Fibroblast of lung (primary cell): Measurements from ENCODE around the gene MAST1.

ENCODE experiments used
- EZH2 ChIP-seq: IDR thresholded peaks from 2 replicates; pipeline ENCODE4 v1.5.1; 2012; ENCODE audit warnings: low read length, control low read depth, mild to moderate bottlenecking; ENCODE audit errors: missing control alignments
- TF ChIP-seq, protein P1 (sequence below), 2 donors: IDR thresholded peaks in 1 of 2; conservative IDR thresholded peaks in 1 of 2; 1 replicate in 1 of 2; 2 replicates in 1 of 2; pipeline ENCODE4 v1.5.1; 2011 to 2012; ENCODE audit warnings: low read length in 2 of 2, control low read depth in 1 of 2, inconsistent platforms in 1 of 2, low read depth in 1 of 2, mild to moderate bottlenecking in 1 of 2

DNA sequence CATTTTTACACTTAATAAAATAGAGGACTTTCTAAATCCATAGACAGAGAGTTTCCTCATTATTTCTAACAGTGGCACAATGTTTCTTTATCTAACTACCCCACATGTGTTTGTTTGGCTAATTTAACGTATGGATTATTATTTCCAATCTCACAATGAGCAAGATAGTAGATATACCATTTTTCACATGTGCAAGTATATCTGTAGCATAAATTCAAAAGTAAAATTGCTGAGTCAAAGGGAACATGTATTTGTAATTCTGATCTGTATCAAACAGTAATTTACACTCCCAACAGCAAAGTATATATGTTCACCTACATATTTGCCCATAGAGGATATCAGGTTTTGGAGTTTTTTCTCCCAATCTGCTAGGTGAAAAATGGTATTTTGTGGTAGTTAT lies 18.3 kb downstream of the MAST1 start:
- TF ChIP-seq, protein P1, sequence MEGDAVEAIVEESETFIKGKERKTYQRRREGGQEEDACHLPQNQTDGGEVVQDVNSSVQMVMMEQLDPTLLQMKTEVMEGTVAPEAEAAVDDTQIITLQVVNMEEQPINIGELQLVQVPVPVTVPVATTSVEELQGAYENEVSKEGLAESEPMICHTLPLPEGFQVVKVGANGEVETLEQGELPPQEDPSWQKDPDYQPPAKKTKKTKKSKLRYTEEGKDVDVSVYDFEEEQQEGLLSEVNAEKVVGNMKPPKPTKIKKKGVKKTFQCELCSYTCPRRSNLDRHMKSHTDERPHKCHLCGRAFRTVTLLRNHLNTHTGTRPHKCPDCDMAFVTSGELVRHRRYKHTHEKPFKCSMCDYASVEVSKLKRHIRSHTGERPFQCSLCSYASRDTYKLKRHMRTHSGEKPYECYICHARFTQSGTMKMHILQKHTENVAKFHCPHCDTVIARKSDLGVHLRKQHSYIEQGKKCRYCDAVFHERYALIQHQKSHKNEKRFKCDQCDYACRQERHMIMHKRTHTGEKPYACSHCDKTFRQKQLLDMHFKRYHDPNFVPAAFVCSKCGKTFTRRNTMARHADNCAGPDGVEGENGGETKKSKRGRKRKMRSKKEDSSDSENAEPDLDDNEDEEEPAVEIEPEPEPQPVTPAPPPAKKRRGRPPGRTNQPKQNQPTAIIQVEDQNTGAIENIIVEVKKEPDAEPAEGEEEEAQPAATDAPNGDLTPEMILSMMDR (conservative IDR thresholded peaks at IDR 0.05 in 1 of 2, IDR thresholded peaks at IDR 0.05 in 1 of 2; ENCODE audit: low read depth in 1 of 2, low read length in 2 of 2), result no peak
- no peak for TF ChIP-seq EZH2
